ENCODE data around the gene UBA7. TPM values are rescaled to one million over a fixed set of nuclear protein-coding genes. Genes with fewer than 3 reads are reported as not detected.

The UBA7 gene
- total RNA-seq, 1 donor from 2014 or later: 0.47 TPM

DNA sequence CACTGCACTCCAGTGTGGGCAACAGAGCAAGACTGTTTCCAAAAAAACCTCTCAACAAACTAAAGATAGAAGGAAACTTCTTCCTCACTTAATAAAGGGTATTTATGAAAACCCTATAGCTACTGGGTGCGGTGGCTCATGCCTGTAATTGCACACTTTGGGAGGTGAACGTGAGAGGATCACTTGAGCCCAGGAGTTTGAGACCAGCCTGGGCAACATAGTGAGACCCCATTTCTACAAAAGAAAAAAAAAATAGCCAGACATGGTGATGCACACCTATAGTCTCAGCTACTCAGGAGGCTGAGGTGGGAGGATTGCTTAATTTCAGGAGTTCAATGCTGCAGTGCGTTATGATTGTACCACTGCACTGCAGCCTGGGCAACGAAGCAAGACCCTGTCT lies 49.8 kb downstream of the UBA7 start:
- H3K4me3 Mint-ChIP-seq: no peak overlapping the region
- H3K27me3 Mint-ChIP-seq (ENCODE audit: insufficient read depth, low read depth): no peaks in the 10 kb centered on the region
- Histone ChIP-seq H4K20me1 (ENCODE audit: low read depth) (peaks cover 28% of the 10 kb centered on the region), H3K9ac (no peak overlapping the region), H3K4me3 (no peak overlapping the region), H3K79me2 (ENCODE audit: low read depth) (peaks cover 98% of the 10 kb centered on the region), H3K27ac (no peak overlapping the region), H3K27me3 (no peaks in the 10 kb centered on the region), H3K4me2 (no peak overlapping the region), H3K9me3 (ENCODE audit: low read depth) (no peaks in the 10 kb centered on the region), H3K36me3 (no peaks in the 10 kb centered on the region), H2AFZ (replicated peaks) (no peak overlapping the region), H3K4me1 (no peaks in the 10 kb centered on the region), H3F3A (ENCODE audit: low read depth) (no peaks in the 10 kb centered on the region)
- no peaks in the 10 kb centered on the region for H3K9me3 Mint-ChIP-seq
- no peaks in the 10 kb centered on the region for H3K4me1 Mint-ChIP-seq
- DNase-seq (ENCODE audit: low spot score): no peak
- no peak overlapping the region for H3K27ac Mint-ChIP-seq
- peaks cover 12% of the 10 kb centered on the region for H3K36me3 Mint-ChIP-seq
- TF ChIP-seq EZH2 (IDR thresholded peaks at IDR 0.05) (no peak), EZH2phosphoT487 (IDR thresholded peaks at IDR 0.05) (no peak)
- TF ChIP-seq, protein P1, sequence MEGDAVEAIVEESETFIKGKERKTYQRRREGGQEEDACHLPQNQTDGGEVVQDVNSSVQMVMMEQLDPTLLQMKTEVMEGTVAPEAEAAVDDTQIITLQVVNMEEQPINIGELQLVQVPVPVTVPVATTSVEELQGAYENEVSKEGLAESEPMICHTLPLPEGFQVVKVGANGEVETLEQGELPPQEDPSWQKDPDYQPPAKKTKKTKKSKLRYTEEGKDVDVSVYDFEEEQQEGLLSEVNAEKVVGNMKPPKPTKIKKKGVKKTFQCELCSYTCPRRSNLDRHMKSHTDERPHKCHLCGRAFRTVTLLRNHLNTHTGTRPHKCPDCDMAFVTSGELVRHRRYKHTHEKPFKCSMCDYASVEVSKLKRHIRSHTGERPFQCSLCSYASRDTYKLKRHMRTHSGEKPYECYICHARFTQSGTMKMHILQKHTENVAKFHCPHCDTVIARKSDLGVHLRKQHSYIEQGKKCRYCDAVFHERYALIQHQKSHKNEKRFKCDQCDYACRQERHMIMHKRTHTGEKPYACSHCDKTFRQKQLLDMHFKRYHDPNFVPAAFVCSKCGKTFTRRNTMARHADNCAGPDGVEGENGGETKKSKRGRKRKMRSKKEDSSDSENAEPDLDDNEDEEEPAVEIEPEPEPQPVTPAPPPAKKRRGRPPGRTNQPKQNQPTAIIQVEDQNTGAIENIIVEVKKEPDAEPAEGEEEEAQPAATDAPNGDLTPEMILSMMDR (IDR thresholded peaks at IDR 0.05): no peak

GRCh38 chr3:49761661-49762060 lies 52.1 kb downstream of the UBA7 start:
- TF ChIP-seq, protein P1 (IDR thresholded peaks at IDR 0.05): no peak
- TF ChIP-seq EZH2 (IDR thresholded peaks at IDR 0.05): no peak
- Histone ChIP-seq H4K20me1 (ENCODE audit: low read depth) (peaks cover 51% of the 10 kb centered on the region), H3K9ac (no peak overlapping the region), H3K27ac (no peak overlapping the region), H2AFZ (replicated peaks) (no peak overlapping the region), H3K79me2 (ENCODE audit: low read depth) (peaks cover 98% of the 10 kb centered on the region), H3F3A (ENCODE audit: low read depth) (no peaks in the 10 kb centered on the region), H3K9me3 (ENCODE audit: low read depth) (no peaks in the 10 kb centered on the region), H3K4me3 (no peak overlapping the region), H3K27me3 (no peaks in the 10 kb centered on the region), H3K4me1 (no peaks in the 10 kb centered on the region), H3K4me2 (no peak overlapping the region), H3K36me3 (no peaks in the 10 kb centered on the region)
- Mint-ChIP-seq H3K27ac (no peak overlapping the region), H3K9me3 (no peaks in the 10 kb centered on the region), H3K4me3 (no peak overlapping the region), H3K4me1 (peaks cover 3% of the 10 kb centered on the region), H3K27me3 (ENCODE audit: insufficient read depth, low read depth) (no peaks in the 10 kb centered on the region), H3K36me3 (peaks cover 12% of the 10 kb centered on the region)
- no peak for DNase-seq (ENCODE audit: low spot score)

DNA sequence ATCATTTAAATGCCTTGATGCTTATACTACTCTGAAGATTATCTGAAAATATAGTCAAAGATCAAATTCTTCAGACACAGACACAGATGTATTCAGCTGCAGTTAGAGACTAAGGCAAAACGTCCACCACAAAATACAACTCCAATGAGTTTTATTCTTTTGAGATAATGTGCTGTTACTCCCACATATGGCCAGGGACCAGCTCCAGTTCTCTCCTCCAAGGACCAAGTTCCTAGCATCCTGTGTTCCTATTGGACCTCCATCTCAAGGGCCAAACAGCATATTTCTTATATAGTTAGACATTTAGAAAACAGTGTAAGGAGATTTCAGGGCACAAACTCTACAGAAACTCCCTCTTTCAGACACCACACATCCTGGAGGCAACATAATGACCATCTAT lies 54.5 kb downstream of the UBA7 start:
- Mint-ChIP-seq H3K4me3 (no peak overlapping the region), H3K9me3 (no peaks in the 10 kb centered on the region), H3K4me1 (peaks cover 9% of the 10 kb centered on the region), H3K27ac (no peak overlapping the region), H3K36me3 (peaks cover 7% of the 10 kb centered on the region), H3K27me3 (ENCODE audit: insufficient read depth, low read depth) (no peaks in the 10 kb centered on the region)
- DNase-seq (ENCODE audit: low spot score): no peak
- Histone ChIP-seq H3K4me2 (no peak overlapping the region), H3K4me1 (peaks cover 4% of the 10 kb centered on the region), H3K27me3 (no peaks in the 10 kb centered on the region), H3K79me2 (ENCODE audit: low read depth) (peaks cover 99% of the 10 kb centered on the region), H3K9me3 (ENCODE audit: low read depth) (no peaks in the 10 kb centered on the region), H3F3A (ENCODE audit: low read depth) (no peaks in the 10 kb centered on the region), H3K9ac (no peak overlapping the region), H3K4me3 (no peak overlapping the region), H3K27ac (no peak overlapping the region), H3K36me3 (no peaks in the 10 kb centered on the region), H4K20me1 (ENCODE audit: low read depth) (peaks cover 69% of the 10 kb centered on the region), H2AFZ (replicated peaks) (no peak overlapping the region)
- TF ChIP-seq, protein P1 (IDR thresholded peaks at IDR 0.05): no peak
- TF ChIP-seq EZH2 (IDR thresholded peaks at IDR 0.05) (no peak), EZH2phosphoT487 (IDR thresholded peaks at IDR 0.05) (no peak)

Measured in neural progenitor cell (in vitro differentiated cells).